A673 (cell line): ENCODE measurements around the gene MTMR3. TPM values are rescaled to one million over a fixed set of nuclear protein-coding genes. Genes with fewer than 3 reads are reported as not detected.
"Not testable (repeated sequence)": the region's sequence is repeated elsewhere in the genome, so short reads cannot be mapped to it uniquely, and the experiment has no call there.

Experiments used
- BruUV-seq: library from RNA; stranded (reverse); fragments of 400-500 nt; replicated peaks from 2 replicates; lab custom pipeline; 2021; lab: Mats Ljungman, UMichigan
- CTCF ChIA-PET: fragments of 300-600 bp; sonication (Branson Sonifier 250); formaldehyde crosslinking; loops from one replicate; lab custom pipeline; 2022; ENCODE audit warnings: antibody characterized with exemption; lab: Charles Lee
- POLR2A ChIA-PET: fragments of 300-600 bp; sonication (Branson Sonifier 250); formaldehyde crosslinking; loops from one replicate; lab custom pipeline; 2022; ENCODE audit warnings: antibody characterized with exemption; ENCODE audit not compliant: low non-redundant PET; lab: Charles Lee
- DNase-seq: peaks from one replicate; pipeline ENCODE4 v3.0.0-alpha.2; 2015; ENCODE audit warnings: low spot score
- H3K27ac ChIP-seq: fragments of 200-600 bp; sonication (generic); 2 replicates; pipeline ENCODE4 v1.5.1; 2016; ENCODE audit warnings: mixed run types, low read depth, mild to moderate bottlenecking, mixed read lengths, antibody characterized with exemption, low read length; ENCODE audit not compliant: poor library complexity, severe bottlenecking
- H3K27me3 ChIP-seq: fragments of 200-600 bp; sonication (generic); replicated peaks from 2 replicates; pipeline ENCODE4 v1.6.1; 2017; ENCODE audit warnings: mixed run types, low read depth, mild to moderate bottlenecking, mixed read lengths, antibody characterized with exemption, low read length; ENCODE audit not compliant: insufficient read depth, poor library complexity
- H3K36me3 ChIP-seq: fragments of 200-600 bp; sonication (generic); 2 replicates; pipeline ENCODE4 v1.6.1; 2016; ENCODE audit warnings: mixed run types, mild to moderate bottlenecking, mixed read lengths, antibody characterized with exemption, low read length; ENCODE audit not compliant: insufficient read depth, poor library complexity, severe bottlenecking
- H3K4me1 ChIP-seq: fragments of 200-600 bp; sonication (generic); 2 replicates; pipeline ENCODE4 v1.6.1; 2017; ENCODE audit warnings: mixed run types, mild to moderate bottlenecking, mixed read lengths, antibody characterized with exemption, low read length; ENCODE audit not compliant: insufficient read depth, poor library complexity, severe bottlenecking
- H3K4me3 ChIP-seq: fragments of 200-600 bp; sonication (generic); 2 replicates; pipeline ENCODE4 v1.5.1; 2016; ENCODE audit warnings: low read depth, mixed run types, mild to moderate bottlenecking, mixed read lengths, low read length; ENCODE audit not compliant: poor library complexity, severe bottlenecking
- H3K9me3 ChIP-seq: fragments of 200-600 bp; sonication (generic); 2 replicates; pipeline ENCODE4 v1.6.1; 2016; ENCODE audit warnings: mixed run types, low read depth, mild to moderate bottlenecking, mixed read lengths, antibody characterized with exemption, low read length; ENCODE audit not compliant: poor library complexity, severe bottlenecking
- EZH2 ChIP-seq: fragments of 200-600 bp; sonication (generic); IDR thresholded peaks from 2 replicates; pipeline ENCODE4 v1.6.1; 2017; ENCODE audit warnings: borderline replicate concordance, low read depth, mild to moderate bottlenecking, mixed read lengths, antibody characterized with exemption, low read length; ENCODE audit not compliant: poor library complexity, severe bottlenecking
- intact Hi-C: fragments of 100-400 bp; cut with micrococcal nuclease; formaldehyde crosslinking; loops from one replicate; pipeline ENCODE4 v1.10.0; 2022; ENCODE audit not compliant: unreplicated experiment
- total RNA-seq: library from RNA; stranded (reverse); gene quantifications from 2 replicates; pipeline ENCODE4 v1.2.3, GENCODE V29; 2021
- TF ChIP-seq, protein P1 (sequence below): fragments of 300-800, 200-600 bp; sonication (generic); conservative IDR thresholded peaks from 2 replicates; pipeline ENCODE4 v1.5.1; 2017; ENCODE audit warnings: low read depth, mild to moderate bottlenecking, antibody characterized with exemption, low read length, moderate library complexity, mixed read lengths

The MTMR3 gene
- total RNA-seq, 1 experiment from 2014 or later = 25.0 TPM

DNA sequence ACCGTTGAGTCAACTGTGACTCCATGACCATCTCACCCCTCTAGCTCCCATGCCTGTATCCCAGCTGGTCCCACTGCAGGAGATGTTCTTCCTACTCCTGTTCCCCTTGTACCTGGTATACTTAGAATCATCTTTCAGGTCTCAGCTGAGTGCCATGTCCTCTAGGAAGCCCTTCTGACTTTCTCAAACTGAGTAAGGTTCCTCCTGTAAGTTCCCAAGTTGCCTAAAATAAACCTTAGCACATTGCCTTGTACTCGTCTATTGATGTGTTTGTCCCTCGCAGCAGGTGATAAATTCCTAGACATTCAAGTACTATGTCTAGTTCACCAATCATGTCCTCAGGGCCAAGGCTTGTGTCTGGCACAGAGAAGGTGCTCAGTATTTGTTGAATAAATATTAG, 26.5 kb upstream of the MTMR3 start:
- no peak for TF ChIP-seq EZH2
- TF ChIP-seq, protein P1, sequence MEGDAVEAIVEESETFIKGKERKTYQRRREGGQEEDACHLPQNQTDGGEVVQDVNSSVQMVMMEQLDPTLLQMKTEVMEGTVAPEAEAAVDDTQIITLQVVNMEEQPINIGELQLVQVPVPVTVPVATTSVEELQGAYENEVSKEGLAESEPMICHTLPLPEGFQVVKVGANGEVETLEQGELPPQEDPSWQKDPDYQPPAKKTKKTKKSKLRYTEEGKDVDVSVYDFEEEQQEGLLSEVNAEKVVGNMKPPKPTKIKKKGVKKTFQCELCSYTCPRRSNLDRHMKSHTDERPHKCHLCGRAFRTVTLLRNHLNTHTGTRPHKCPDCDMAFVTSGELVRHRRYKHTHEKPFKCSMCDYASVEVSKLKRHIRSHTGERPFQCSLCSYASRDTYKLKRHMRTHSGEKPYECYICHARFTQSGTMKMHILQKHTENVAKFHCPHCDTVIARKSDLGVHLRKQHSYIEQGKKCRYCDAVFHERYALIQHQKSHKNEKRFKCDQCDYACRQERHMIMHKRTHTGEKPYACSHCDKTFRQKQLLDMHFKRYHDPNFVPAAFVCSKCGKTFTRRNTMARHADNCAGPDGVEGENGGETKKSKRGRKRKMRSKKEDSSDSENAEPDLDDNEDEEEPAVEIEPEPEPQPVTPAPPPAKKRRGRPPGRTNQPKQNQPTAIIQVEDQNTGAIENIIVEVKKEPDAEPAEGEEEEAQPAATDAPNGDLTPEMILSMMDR = no peak
- CTCF ChIA-PET = no interaction called here

DNA sequence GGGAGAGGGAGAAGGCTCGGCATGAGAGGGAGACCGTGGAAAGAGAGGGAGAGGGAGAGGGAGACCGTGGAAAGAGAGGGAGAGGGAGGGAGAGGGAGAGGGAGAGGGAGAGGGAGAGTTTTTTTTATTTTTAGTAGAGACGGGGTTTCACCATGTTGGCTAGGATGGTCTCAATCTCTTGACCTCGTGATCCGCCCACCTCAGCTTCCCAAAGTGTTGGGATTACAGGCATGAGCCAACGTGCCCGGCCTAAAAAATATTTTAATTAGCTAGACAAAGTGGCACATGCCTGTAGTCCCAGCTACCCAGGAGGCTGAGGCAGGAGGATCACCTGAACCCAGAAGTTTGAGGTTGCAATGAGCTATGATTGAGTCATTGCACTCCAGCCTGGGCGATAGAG, 23.9 kb upstream of the MTMR3 start:
- CTCF ChIA-PET, H3K4me1 ChIP-seq, DNase-seq, H3K9me3 ChIP-seq, POLR2A ChIA-PET, intact Hi-C loops, H3K36me3 ChIP-seq, H3K4me3 ChIP-seq, H3K27ac ChIP-seq, BruUV-seq, H3K27me3 ChIP-seq: not testable (repeated sequence)

More for the DNA sequence above, 26.5 kb upstream of the MTMR3 start:
- Histone ChIP-seq H3K4me3 (no peak overlapping the region), H3K27ac (no peak overlapping the region), H3K36me3 (no peaks in the 10 kb centered on the region), H3K4me1 (no peaks in the 10 kb centered on the region), H3K9me3 (no peaks in the 10 kb centered on the region), H3K27me3 (no peaks in the 10 kb centered on the region)
- no peak for DNase-seq
- BruUV-seq = no TSS peak
- intact Hi-C loops = no loop called here
- POLR2A ChIA-PET = no interaction called here

DNA sequence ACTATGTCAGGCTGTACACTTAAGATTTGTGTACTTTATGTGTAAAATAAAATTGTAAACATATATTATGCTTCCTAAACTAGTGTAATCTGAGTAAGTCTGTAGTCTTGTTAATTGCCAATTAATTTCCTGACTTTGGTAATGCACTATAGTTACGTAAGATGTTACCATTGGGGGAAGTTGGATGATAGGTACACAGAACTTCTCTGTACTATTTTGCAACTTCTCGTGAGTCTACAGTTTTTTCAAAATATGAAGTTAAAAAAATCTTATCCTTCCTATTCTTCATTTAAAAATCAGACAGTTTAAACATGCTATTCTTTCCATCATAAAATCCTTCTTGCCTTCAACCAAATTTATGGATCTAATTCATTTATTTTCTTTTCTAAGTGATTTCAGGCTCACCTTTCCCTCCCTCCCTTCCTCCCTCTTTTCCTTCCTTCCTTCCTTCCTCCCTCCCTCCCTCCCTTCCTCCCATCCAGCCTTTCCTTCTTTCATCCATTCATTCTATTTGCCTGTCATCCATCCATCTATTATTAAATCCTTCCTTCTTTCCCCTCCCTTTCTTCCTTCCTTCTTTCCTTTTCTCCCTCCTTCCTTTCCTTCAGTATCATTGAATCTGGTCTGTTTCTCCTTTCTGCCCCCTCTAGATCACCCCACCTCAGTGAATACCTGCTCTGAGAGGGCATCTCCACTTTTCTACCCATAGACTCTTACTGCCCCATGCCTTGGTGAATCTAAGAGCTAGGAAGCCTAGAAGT, 22.8 kb upstream of the MTMR3 start:
- Histone ChIP-seq H3K9me3 (no peaks in the 10 kb centered on the region), H3K4me3 (no peak overlapping the region), H3K27me3 (no peaks in the 10 kb centered on the region), H3K36me3 (no peaks in the 10 kb centered on the region), H3K4me1 (no peaks in the 10 kb centered on the region), H3K27ac (no peak overlapping the region)
- TF ChIP-seq EZH2 = no peak
- TF ChIP-seq, protein P1 = no peak
- no peak for DNase-seq
- ChIA-PET CTCF (no interaction called here), POLR2A (no interaction called here)
- intact Hi-C loops = no loop called here
- BruUV-seq = no TSS peak
